Measurements from ENCODE around the gene CMSS1. TPM values are rescaled to one million over a fixed set of nuclear protein-coding genes. Genes with fewer than 3 reads are reported as not detected.

The CMSS1 gene
- total RNA-seq, 1 experiment from 2014 or later, result 64.1 TPM

GRCh38 chr3:99805160-99805559, 12.5 kb upstream of the CMSS1 start:
- ChIA-PET CTCF (no interaction called here), POLR2A (no interaction called here), RAD21 (ENCODE audit: low non-redundant PET in 1 of 2, low total read pairs in 2 of 2, uncharacterized antibody in 2 of 2, unreplicated experiment in 2 of 2) (no interaction called here)
- BruUV-seq (replicated peaks), result no TSS peak
- H3K9ac ChIP-seq (ENCODE audit: low read length), result no peak overlapping the region
- no peaks in the 10 kb centered on the region for H3K4me1 ChIP-seq (ENCODE audit: control insufficient read depth in 1 of 2, insufficient read depth in 2 of 2, low read length in 2 of 2)
- H3K9me3 ChIP-seq (ENCODE audit: control insufficient read depth in 1 of 2, insufficient read depth in 1 of 2, low read depth in 1 of 2, low read length in 2 of 2), result peaks cover 0 to 9% of the 10 kb centered on the region in 2 experiments; a peak in 1 of 4 replicates
- ATAC-seq, result no peak
- H3K9me2 ChIP-seq (ENCODE audit: insufficient read depth), result no peaks in the 10 kb centered on the region; the same call in 1 of the 2 replicates
- H3K27ac ChIP-seq (ENCODE audit: low read depth, low read length), result no peak overlapping the region
- no peaks in the 10 kb centered on the region for H3K27me3 ChIP-seq (ENCODE audit: insufficient read depth, low read length)
- no peak overlapping the region for H3K4me3 ChIP-seq (replicated peaks in 1 of 2; ENCODE audit: low read depth in 1 of 2, low read length in 2 of 2)
- no peak overlapping the region for H3K4me2 ChIP-seq (ENCODE audit: low read length)
- H3K79me2 ChIP-seq (ENCODE audit: insufficient read depth, low read length), result no peaks in the 10 kb centered on the region
- intact Hi-C loops (cut with micrococcal nuclease), result no loop called here
- no peak overlapping the region for H2AFZ ChIP-seq (ENCODE audit: low read depth, low read length, poor library complexity, severe bottlenecking)
- H4K20me1 ChIP-seq (ENCODE audit: insufficient read depth), result no peaks in the 10 kb centered on the region
- TF ChIP-seq EZH2 (IDR thresholded peaks at IDR 0.05) (no peak), CTCF (IDR thresholded peaks at IDR 0.05 in 2 of 3, conservative IDR thresholded peaks at IDR 0.05 in 1 of 3; ENCODE audit: borderline replicate concordance in 1 of 3, insufficient read depth in 1 of 3, low read depth in 2 of 3, low read length in 2 of 3) (no peak), RAD21 (IDR thresholded peaks at IDR 0.05; ENCODE audit: low read depth) (no peak), SP1 (IDR thresholded peaks at IDR 0.05; ENCODE audit: low read depth) (no peak), ZBTB33 (IDR thresholded peaks at IDR 0.05; ENCODE audit: extremely low read depth, insufficient replicate concordance, low read length) (no peak), TCF7L2 (IDR thresholded peaks at IDR 0.05; ENCODE audit: borderline replicate concordance, extremely low read depth, insufficient read depth, insufficient read length) (no peak)
- TF ChIP-seq, protein P1, sequence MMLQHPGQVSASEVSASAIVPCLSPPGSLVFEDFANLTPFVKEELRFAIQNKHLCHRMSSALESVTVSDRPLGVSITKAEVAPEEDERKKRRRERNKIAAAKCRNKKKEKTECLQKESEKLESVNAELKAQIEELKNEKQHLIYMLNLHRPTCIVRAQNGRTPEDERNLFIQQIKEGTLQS (IDR thresholded peaks at IDR 0.05), result no peak
- TF ChIP-seq, protein P2, sequence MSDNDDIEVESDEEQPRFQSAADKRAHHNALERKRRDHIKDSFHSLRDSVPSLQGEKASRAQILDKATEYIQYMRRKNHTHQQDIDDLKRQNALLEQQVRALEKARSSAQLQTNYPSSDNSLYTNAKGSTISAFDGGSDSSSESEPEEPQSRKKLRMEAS (IDR thresholded peaks at IDR 0.05), result no peak
- DNase-seq (ENCODE audit: low read depth, low spot score), result no peak
- no peaks in the 10 kb centered on the region for H3K36me3 ChIP-seq (ENCODE audit: control insufficient read depth in 1 of 2, insufficient read depth in 2 of 2, low read length in 2 of 2)
